GM21526 (cell line): Measurements from ENCODE around the gene IRF5.
"Not testable (repeated sequence)": the region's sequence is repeated elsewhere in the genome, so short reads cannot be mapped to it uniquely, and the experiment has no call there.

Experiments
- ATAC-seq: cut with Tn5 transposase; IDR thresholded peaks from one replicate; pipeline ENCODE4 v1.9.1; 2021; ENCODE audit warnings: moderate library complexity; ENCODE audit not compliant: unreplicated experiment, low FRiP score

IRF5 gene

DNA sequence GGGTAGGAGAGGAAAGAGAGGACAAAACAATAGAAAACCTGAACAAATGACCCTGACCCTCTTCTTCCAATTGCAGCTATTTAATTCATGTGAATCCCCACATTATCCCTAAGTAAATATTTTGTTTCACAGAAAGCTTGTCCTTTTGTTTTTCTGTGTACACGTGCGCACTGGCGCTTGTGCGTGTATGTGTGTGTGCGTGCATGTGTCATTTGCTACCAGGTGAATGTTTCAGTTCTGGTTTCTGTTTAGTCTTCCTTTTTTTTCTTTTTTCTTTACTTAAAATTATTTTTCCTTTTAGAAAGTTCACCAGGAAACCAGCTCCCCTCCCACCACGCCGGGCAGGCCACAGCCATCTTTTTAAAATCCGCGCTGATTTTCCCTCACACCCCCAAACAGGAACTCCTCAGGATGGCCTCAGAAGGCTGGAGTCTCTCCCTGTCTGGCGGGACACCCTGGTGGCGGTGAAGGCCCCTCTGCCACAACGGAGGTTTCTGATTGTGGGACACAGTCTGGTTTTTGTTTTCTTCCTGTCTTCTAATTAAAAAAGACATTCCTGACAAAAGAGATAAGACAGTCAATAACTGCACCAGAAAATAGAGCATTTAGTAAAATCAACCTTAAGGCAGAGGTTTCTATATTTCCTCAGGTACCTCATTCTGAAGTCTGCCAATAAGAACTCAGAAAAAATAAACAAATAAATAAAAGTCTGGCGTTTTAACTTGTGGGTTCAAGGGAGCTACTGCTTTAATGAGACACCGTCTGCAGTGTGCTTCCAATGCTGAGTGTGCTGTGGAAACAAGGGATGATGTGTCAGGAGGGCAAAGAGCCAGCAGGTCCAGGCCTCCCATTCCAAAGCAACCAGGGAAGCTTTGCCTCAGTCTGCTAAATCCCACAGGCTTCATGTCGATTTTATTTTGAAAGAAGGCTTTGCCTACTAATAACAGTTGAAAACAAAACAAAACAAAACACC is 17.4 kb downstream of the IRF5 start:
- ATAC-seq, result peak; percentile 54

- no peak for ATAC-seq
Observed at GRCh38 chr7:128955981-128956380, 18.3 kb downstream of the IRF5 start.

DNA sequence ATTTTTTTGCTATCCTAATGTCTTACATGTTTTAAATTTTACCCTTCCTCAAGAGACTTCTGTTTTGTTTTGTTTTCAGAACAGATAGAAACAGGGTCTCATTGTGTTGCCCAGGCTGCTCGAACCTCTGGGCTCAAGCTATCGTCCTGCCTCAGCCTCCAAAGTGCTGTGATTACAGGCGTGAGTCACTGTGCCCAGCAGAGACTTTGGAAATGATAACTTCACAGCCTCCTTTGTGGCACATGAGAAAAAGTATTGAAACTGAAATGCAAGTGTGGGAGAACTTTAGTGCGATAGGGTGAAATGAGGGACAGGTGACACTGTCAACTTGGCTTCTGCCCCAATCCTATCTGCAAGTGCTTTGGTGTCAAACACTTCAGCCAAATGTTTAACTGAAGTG is 21.6 kb downstream of the IRF5 start:
- no peak for ATAC-seq

DNA sequence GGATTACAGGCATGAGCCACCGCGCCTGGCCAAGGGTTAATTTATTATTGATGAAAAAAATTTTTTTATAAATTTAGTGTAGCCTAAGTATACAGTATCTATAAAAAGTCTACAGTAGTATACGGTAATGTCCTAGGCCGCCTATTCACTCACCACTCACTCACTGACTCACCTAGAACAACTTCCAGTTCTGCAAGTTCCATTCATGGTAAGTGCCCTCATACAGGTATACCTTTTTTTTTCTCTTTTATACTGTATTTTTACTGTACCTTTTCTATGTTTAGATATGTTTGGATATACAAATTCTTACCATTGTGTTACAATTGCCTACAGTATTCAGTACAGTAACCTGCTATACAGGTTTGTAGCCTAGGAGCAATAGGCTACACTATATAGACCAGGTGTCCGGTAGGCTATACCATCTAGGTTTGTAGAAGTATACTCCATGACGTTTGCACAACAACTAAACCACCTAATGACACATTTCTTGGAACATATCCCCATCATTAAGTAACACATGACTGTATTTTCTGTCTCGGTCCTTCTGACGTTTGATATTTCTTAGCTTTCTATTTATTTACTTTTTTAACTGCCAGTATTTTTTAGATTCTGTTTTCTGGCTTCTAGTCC is 23.4 kb downstream of the IRF5 start:
- ATAC-seq, result no peak

GRCh38 chr7:128962899-128963298 is 25.2 kb downstream of the IRF5 start:
- peak; percentile 36 for ATAC-seq

DNA sequence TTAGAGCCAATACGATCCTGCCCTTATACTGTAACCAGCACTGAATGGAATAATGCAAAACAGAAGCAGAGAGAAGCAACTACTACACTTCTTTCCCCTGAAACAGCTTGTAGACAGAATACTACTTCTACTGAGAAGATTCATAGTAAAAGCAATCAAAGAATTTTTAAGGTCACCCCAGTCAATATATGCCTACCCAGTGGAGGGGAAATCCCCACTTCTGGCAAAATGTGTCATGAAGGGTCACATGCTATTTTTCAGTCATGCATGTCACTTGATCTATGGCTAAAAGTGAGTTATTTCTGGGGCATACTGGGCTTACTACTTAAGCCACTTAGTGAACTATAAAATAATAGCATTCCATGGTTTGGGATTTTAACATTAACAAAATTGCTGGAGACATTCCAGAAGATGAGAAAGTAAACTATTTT is 25.6 kb downstream of the IRF5 start:
- peak; percentile 63 for ATAC-seq

DNA sequence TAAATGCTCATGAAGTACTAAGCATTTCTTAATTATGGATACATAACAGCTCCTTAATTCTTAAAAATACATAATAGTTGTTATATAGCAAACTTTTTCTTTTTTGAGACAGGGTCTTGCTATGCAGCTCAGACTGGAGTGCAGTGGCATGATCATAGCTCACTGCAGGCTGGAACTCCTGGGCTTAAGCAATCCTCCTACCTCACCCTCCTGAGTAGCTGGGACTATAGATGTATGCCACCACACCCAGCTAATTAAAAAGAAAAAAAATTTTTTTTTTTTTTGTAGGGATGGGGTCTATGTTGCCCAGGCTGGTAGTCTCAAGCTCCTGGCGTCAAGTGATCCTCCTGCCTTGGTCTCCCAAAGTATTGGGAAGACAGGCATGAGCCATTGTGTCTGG is 30.9 kb downstream of the IRF5 start:
- ATAC-seq, result no peak

- no peak for ATAC-seq
Observed at GRCh38 chr7:128974241-128974934, 36.7 kb downstream of the IRF5 start.

DNA sequence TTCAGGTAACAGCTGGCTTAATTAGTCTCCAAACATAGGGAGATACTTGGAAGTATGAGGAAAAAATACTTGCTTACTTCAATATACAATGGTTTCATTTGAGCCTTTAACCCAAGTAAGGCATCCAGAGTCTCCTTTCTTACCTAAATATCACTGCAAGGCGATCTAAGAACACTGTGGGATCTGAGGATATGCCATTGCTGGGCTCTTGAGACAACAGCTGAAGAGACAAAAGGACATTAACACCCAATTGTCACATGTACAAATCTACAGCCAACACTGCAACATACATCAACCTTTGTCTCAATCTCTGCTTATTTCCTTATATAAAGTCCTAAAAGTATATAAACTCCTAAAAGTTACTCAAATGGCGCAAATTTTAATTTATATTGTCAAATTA is 44.4 kb downstream of the IRF5 start:
- no peak for ATAC-seq

DNA sequence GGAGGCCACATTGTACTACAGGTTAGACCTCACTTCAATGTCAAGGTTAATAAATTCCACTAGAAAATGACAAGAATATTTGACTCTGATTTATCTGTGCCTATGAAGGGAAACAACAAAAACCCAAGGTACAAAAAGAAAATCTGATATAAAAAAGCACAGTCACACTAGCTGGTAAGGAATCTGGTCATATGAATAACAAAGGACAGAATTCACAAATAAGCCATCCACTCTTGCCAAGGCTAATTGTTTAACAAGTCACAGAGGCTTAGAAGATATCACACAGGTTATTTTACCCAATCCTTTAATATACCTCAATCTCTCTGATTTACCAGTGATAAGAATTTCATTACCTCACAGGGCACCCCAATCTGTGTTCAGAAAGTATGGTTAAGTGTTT is 47.9 kb downstream of the IRF5 start:
- ATAC-seq, result no peak

GRCh38 chr7:128986609-128987008 is 48.9 kb downstream of the IRF5 start:
- ATAC-seq, result no peak

DNA sequence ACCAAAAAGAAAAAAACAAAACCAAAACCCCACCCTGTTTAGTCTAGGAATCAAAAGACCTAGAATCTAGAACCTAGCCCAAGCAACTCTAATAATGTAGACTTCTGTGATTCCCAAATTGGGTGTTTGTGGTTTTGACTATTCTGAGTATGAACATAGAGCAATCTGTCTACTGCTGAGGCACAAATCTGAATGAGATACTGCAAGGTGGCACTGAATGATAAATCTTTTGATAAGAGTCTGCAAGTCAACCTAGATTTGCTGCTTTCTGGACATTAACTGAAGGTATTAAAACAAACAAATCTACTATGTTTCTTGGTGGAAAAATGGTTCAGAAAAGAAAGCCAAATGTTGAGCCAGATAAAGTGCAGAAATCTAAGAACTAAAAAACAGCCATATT is 50.6 kb downstream of the IRF5 start:
- ATAC-seq, result no peak

DNA sequence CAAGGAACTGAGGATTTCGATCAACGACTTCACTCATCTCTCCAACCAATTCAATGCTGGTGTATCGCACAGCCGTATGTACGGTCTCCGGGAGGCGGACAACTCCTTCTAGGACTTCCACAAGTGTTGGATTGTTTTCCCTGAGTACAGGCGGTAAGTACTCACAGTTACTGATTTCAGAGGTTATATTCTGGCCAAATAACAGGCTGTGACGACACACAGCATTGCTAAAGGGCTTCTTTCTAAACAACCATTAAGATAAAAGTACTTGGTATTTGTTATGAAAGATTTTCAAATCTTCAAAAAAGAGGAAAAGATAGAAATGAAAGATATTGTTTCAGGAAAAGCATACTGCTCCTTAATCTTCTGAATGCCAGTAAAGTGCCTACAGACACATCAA is 52.2 kb downstream of the IRF5 start:
- no peak for ATAC-seq

DNA sequence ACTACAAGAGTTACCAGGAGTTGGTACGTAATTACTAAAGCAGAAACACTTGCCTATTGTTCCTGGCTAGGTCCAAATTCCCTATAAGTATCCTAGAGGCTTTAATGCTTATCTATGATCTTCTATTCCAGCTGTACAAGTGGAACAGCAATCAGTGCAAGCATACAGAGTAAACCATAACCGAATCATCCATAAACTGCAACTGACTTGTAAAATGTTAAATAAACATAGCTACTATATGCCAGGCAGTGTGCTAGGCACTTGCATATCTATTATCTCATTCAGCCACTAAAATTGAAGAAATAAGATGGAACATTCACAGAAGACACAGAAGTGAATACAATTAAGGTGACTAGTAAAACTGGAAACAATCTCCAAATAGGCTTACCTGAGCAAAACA is 55.7 kb downstream of the IRF5 start:
- ATAC-seq, result no peak

- not testable (repeated sequence) for ATAC-seq
Observed at GRCh38 chr7:128994560-128994959, 56.8 kb downstream of the IRF5 start.

GRCh38 chr7:128997181-128997580 is 59.5 kb downstream of the IRF5 start:
- ATAC-seq, result no peak
